DND-41 (cell line): ENCODE results near the gene TAF10.

Experiments used
- EZH2 ChIP-seq: IDR thresholded peaks from 3 replicates; pipeline ENCODE4 v1.6.1; 2012; ENCODE audit warnings: borderline replicate concordance, low read depth, mild to moderate bottlenecking, moderate library complexity, low read length, inconsistent platforms; ENCODE audit not compliant: severe bottlenecking
- TF ChIP-seq, protein P1 (sequence below): IDR thresholded peaks from 2 replicates; pipeline ENCODE4 v1.5.1; 2012; ENCODE audit warnings: borderline replicate concordance, low read length, moderate library complexity, mild to moderate bottlenecking; ENCODE audit not compliant: poor library complexity, severe bottlenecking; ENCODE audit errors: extremely low read depth

DNA sequence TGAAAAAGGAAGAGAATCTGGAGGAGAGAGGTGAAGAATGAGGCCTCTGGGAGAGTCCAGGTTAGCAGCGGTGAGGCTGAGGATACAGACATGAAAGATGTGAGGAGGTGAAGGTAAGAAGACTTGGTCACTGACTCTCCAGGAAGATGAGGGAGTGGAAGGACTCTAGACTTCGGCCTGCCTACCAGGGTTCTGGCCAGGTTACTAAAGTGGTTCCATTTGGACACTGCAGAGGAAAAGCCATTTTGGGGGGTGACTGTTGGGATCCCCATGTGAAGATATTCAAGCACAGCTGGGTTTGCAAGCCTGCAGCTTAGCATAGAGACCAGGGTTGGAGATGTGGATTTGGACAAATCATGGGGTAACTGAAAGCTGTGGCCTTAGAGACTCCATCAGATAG is 35.8 kb upstream of the TAF10 start:
- no peak for TF ChIP-seq EZH2
- TF ChIP-seq, protein P1, sequence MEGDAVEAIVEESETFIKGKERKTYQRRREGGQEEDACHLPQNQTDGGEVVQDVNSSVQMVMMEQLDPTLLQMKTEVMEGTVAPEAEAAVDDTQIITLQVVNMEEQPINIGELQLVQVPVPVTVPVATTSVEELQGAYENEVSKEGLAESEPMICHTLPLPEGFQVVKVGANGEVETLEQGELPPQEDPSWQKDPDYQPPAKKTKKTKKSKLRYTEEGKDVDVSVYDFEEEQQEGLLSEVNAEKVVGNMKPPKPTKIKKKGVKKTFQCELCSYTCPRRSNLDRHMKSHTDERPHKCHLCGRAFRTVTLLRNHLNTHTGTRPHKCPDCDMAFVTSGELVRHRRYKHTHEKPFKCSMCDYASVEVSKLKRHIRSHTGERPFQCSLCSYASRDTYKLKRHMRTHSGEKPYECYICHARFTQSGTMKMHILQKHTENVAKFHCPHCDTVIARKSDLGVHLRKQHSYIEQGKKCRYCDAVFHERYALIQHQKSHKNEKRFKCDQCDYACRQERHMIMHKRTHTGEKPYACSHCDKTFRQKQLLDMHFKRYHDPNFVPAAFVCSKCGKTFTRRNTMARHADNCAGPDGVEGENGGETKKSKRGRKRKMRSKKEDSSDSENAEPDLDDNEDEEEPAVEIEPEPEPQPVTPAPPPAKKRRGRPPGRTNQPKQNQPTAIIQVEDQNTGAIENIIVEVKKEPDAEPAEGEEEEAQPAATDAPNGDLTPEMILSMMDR = no peak
